NK-92 (cell line): Measurements from ENCODE around the gene ZFYVE28.

Experiments used
- DNase-seq: peaks from one replicate; lab custom pipeline; 2025; ENCODE audit not compliant: unreplicated experiment; lab: John Stamatoyannopoulos, UW

The ZFYVE28 gene

GRCh38 chr4:2264481-2265041 lies 153.9 kb downstream of the ZFYVE28 start:
- no peak for DNase-seq

GRCh38 chr4:2263926-2264321 lies 154.5 kb downstream of the ZFYVE28 start:
- DNase-seq: no peak

GRCh38 chr4:2262944-2263250 lies 155.5 kb downstream of the ZFYVE28 start:
- no peak for DNase-seq

GRCh38 chr4:2262145-2262943 lies 156.1 kb downstream of the ZFYVE28 start:
- peak; percentile 86 for DNase-seq

DNA sequence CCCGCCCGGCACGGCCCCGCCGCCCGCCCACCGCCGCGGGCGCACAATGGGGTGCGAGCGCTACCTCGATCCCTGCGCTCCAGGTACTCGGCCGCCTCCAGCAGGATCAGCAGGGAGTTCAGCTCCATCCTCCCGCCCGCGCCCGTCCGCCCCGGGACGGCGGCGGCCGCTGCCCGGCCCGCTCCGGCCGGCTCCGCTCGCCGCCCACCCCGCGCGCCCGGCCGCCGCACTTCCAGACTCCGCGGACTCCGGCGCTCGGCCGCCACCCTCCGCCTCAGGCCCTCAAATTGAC lies 156.6 kb downstream of the ZFYVE28 start, which contains the start of gene MXD4:
TSS of gene MXD4 (minus strand) at position 257 of the 292 bp plus-strand sequence. CDS start at position 128, 129 bp downstream.
- DNase-seq: no peak

DNA sequence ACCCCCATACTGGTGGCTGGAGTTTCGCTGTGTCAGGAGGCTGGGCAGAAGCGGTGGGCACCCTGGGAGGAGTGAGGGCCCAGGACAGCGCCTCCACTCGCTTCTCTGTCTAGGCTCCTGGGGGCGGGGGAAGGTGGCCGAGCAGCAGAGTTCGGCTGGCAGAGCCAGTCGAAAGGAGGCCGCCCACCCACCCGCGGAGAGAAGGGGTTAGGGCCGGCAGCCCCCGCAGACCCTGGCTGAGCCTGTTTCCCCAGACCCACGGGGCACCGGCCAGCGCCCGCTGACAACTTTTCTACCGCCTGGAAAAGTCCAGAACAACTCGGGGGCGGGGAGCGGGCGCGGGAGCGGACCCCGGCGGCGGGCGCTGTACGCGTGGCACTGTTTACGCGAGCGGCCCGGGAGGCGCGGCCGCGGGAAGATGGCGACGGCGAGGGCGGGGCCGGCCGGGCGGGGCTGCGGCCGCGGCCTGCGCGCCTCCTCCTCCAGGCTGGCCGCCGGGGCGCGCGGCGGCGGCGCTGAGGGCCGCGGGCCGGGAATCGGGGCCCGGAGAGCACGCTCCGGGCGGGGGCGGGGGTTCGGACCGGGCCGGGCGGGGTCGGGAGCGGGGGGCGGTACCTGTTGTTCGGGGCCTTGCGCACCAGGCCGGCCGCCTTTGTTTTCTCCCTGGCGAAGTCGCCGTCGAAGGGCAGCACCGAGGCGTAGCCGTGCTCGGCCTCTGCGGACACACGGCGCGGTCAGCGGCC lies 157.2 kb downstream of the ZFYVE28 start:
- no peak for DNase-seq

DNA sequence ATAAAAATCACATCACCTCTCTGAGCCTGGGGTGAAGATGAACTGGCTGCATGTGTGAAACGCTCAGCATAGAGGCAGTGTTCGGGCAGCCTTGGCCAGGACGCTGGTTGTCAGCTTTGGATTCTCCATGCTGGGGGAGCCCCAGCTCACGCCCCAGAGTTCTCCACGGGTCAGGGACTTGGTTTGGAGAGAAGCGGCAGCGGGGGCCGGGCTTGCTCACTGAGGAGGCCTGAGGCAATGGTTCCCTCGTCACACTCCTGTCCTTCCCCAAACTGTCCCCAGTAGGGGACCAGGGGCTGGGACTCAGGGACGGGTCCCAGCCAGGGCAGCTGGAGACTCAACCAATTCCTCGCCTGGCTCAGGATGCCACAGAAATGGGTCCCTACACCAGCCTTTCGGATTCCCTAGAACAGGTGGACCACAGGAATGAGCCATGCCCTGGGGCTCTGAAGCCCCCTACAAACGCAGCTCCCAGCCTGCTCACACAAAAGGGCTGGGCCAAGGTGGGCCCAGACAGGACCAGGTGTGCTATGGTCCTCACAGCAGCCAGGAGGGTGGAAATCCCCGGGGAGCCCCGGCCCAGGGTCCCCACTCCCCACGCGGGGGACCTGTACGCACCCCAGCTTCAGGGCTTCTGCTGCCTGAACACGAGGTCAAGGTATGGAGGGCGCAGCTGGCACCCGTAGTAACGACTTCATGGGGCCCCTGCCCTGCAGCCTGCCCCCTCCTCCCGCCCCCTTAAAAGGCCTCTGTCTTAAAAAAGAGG lies 157.9 kb downstream of the ZFYVE28 start:
- DNase-seq: no peak

GRCh38 chr4:2259541-2260343 lies 158.7 kb downstream of the ZFYVE28 start:
- no peak for DNase-seq

GRCh38 chr4:2259036-2259540 lies 159.4 kb downstream of the ZFYVE28 start:
- no peak for DNase-seq

- no peak for DNase-seq
Measured at GRCh38 chr4:2258091-2259035, 160.1 kb downstream of the ZFYVE28 start.

GRCh38 chr4:2257361-2258081 lies 160.9 kb downstream of the ZFYVE28 start:
- no peak for DNase-seq

DNA sequence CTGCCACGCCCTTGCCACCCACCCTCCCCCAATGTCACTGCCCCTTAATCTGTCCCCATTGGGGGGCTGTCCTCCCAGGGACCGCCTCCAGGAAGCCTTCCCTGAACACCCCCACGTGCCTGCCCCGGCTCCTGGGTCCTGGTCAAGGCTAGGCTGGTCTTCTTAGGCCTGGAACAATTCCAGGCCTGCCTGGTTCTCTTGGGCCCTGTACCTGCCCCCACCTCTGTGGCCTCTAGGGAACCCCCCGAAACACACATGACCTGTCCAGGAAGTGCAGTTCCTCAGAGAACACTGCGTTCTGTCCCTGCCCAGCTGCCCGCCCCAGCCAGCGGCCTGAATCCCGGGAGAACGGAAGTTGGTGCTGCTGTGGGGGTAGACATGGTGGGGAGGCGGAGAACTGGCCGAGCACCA lies 161.7 kb downstream of the ZFYVE28 start:
- DNase-seq: no peak

DNA sequence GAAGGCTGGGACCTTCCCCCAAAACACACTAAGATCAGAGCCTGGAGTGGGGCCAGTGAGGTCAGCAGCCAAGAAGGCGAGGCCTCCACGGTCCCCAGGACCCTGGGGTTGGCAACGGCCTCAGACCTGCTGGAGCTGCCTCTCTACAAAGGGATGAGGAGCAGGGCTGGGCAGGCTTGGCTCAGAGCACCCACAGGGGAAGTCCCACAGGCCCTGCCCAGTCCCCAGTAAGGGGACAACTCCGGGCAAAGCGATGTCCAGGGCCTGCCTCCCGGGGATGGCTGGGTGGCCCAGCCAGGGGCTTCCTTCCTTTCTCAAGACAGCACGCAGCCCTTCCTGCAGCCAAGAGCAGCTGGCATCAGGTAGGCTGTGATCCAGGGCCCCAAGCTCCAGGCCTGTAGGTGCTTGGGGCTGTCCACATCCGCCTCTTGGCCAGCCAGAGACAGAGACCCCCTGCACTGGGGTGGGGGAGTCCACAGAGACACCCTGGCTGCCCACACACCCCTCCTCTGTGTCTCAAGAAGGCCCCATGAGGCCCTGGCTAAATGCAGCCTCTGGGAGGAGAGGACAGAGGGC lies 162.2 kb downstream of the ZFYVE28 start:
- no peak for DNase-seq

GRCh38 chr4:2255501-2256155 lies 162.8 kb downstream of the ZFYVE28 start:
- DNase-seq: no peak

GRCh38 chr4:2254665-2255500 lies 163.6 kb downstream of the ZFYVE28 start:
- no peak for DNase-seq

DNA sequence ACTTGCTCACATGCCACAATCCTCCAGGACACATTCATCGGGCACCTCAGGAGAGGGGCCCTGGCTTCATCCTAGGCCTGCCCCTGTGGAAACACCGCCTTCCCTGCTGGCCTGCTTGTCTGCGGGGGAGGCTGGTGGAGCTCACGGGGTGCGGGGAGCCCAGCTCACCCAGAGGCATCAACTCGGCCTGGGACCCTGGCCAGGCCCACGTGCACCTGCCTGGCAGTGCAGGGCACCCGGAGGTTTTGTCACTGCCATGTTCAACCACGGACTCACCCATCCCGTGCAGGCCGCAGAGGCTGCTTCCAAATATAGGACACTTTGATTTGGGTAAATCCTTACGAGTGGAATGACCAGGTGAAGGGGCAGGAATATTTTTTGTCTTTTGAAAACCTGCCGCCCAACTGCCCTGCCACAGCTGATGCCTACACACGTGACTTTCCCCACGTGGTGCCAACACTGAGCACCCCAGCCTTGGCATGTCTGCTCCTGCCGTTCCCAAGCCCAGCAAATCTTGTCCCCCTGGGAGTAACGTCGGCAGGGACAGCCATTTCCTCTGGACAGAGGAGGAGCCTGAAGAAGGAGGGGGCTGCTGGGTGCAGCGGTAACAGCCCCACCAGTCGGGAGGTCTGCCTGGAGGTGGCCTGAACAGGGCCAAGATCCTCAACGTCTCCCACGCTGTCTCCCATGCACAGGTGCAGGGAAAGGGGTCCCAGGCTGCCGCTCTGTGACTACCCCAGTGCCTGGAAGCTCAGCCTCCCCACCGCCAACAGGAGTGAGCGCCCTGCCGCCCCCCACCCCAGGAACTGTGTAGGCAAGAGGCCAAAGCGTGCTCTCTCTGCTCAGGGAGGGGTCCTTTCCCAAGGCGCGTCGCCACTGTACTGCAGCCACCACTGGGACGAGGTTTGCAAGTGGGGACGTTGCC lies 165.0 kb downstream of the ZFYVE28 start:
- DNase-seq: no peak
